ENCODE measurements around the gene MAGI3.
A peak's percentile ranks its signal among the peaks of the same experiment; 100 is the strongest.

The MAGI3 gene

GRCh38 chr1:113434874-113435175 lies 44.5 kb downstream of the MAGI3 start:
- TF ChIP-seq ZNF311 (tag by site-specific recombination; IDR thresholded peaks at IDR 0.05; ENCODE audit: borderline replicate concordance) = no peak
- no peak for TF ChIP-seq ZNF658 (tag by site-specific recombination; IDR thresholded peaks at IDR 0.05)
- no peak for TF ChIP-seq ZNF624 (tag by site-specific recombination; IDR thresholded peaks at IDR 0.05)
- no peak for TF ChIP-seq ZNF18 (tag by site-specific recombination; IDR thresholded peaks at IDR 0.05)
- no peak for TF ChIP-seq ZNF626 (tag by site-specific recombination; IDR thresholded peaks at IDR 0.05)
- TF ChIP-seq ELK4 (IDR thresholded peaks at IDR 0.05; ENCODE audit: borderline replicate concordance, low read depth, low read length) = no peak
- TF ChIP-seq ZNF777 (tag by site-specific recombination; IDR thresholded peaks at IDR 0.05; ENCODE audit: borderline replicate concordance) = no peak
- TF ChIP-seq ZNF169 (tag by site-specific recombination; IDR thresholded peaks at IDR 0.05) = no peak
- TF ChIP-seq GFI1B (tag by site-specific recombination; IDR thresholded peaks at IDR 0.05) = no peak
- no peak for TF ChIP-seq ZSCAN30 (tag by site-specific recombination; IDR thresholded peaks at IDR 0.05)
- no peak for TF ChIP-seq RBAK (tag by site-specific recombination; IDR thresholded peaks at IDR 0.05)
- TF ChIP-seq ZNF558 (tag by site-specific recombination; IDR thresholded peaks at IDR 0.05) = no peak
- TF ChIP-seq ZNF501 (tag by site-specific recombination; IDR thresholded peaks at IDR 0.05) = no peak
- TF ChIP-seq ZNF776 (tag by site-specific recombination; IDR thresholded peaks at IDR 0.05; ENCODE audit: borderline replicate concordance) = no peak
- no peak for TF ChIP-seq MZF1 (tag by site-specific recombination; IDR thresholded peaks at IDR 0.05; ENCODE audit: borderline replicate concordance)
- TF ChIP-seq KLF17 (tag by site-specific recombination; IDR thresholded peaks at IDR 0.05) = no peak
- no peak for TF ChIP-seq ZBTB26 (tag by site-specific recombination; optimal IDR thresholded peaks at IDR 0.05)
- no peak for TF ChIP-seq ZNF37A (tag by site-specific recombination; IDR thresholded peaks at IDR 0.05)
- POLR2A ChIA-PET = no interaction called here
- H3K9me3 ChIP-seq (ENCODE audit: control insufficient read depth, insufficient read depth, low read depth, low read length) = no peaks in the 10 kb centered on the region
- H3K4me3 ChIP-seq (ENCODE audit: low read depth, low read length) = no peak overlapping the region
- H3K36me3 ChIP-seq (ENCODE audit: control insufficient read depth in 2 of 2, insufficient read depth in 1 of 2, low read length in 2 of 2) = no peaks in the 10 kb centered on the region
- CTCF ChIA-PET = no interaction called here
- H3K4me1 ChIP-seq (ENCODE audit: control insufficient read depth, insufficient read depth, low read length) = peaks cover 2% of the 10 kb centered on the region; the same call in 1 of the 2 replicates
- H3K27ac ChIP-seq (ENCODE audit: extremely low read depth, low read depth, low read length) = no peak overlapping the region

GRCh38 chr1:113437554-113438341 lies 47.4 kb downstream of the MAGI3 start:
- Histone ChIP-seq H3K27ac (ENCODE audit: extremely low read depth, low read depth, low read length) (no peak overlapping the region), H3K4me3 (ENCODE audit: low read depth, low read length) (no peak overlapping the region), H3K9me3 (ENCODE audit: control insufficient read depth, insufficient read depth, low read depth, low read length) (no peaks in the 10 kb centered on the region), H3K36me3 (ENCODE audit: control insufficient read depth in 2 of 2, insufficient read depth in 1 of 2, low read length in 2 of 2) (no peaks in the 10 kb centered on the region), H3K4me1 (ENCODE audit: control insufficient read depth, insufficient read depth, low read length) (peaks cover 2% of the 10 kb centered on the region; the same call in 1 of the 2 replicates)
- CTCF ChIA-PET = interaction anchor here (0.5 kb wide), 1 partner anchor 32 kb away, joined by 5 read pairs; no protein-coding TSS in a partner anchor
- POLR2A ChIA-PET = interaction anchor here (0.5 kb wide), 1 partner anchor 501 kb away, joined by 4 read pairs; no protein-coding TSS in a partner anchor
- TF ChIP-seq BCL11A (tag by site-specific recombination; IDR thresholded peaks at IDR 0.05; ENCODE audit: low read depth) = no peak
- peak; percentile 60; the same call in 1 of the 2 replicates for TF ChIP-seq ZNF513 (tag by site-specific recombination; IDR thresholded peaks at IDR 0.05)
- no peak for TF ChIP-seq ZNF645 (tag by site-specific recombination; IDR thresholded peaks at IDR 0.05)
- TF ChIP-seq ZNF561 (tag by site-specific recombination; IDR thresholded peaks at IDR 0.05; ENCODE audit: borderline replicate concordance) = no peak
- TF ChIP-seq ZNF473 (tag by site-specific recombination; IDR thresholded peaks at IDR 0.05) = no peak
- no peak for TF ChIP-seq ZNF398 (tag by site-specific recombination; IDR thresholded peaks at IDR 0.05)
- no peak for TF ChIP-seq ZNF501 (tag by site-specific recombination; IDR thresholded peaks at IDR 0.05)
- no peak for TF ChIP-seq ZNF266 (tag by site-specific recombination; IDR thresholded peaks at IDR 0.05; ENCODE audit: low read depth)
- no peak for TF ChIP-seq ZFP37 (tag by site-specific recombination; IDR thresholded peaks at IDR 0.05)
